ENCODE results near the gene MOSMO.
A peak's percentile ranks its signal among the peaks of the same experiment; 100 is the strongest.
"Not testable (repeated sequence)": the region's sequence is repeated elsewhere in the genome, so short reads cannot be mapped to it uniquely, and the experiment has no call there.

MOSMO gene

DNA sequence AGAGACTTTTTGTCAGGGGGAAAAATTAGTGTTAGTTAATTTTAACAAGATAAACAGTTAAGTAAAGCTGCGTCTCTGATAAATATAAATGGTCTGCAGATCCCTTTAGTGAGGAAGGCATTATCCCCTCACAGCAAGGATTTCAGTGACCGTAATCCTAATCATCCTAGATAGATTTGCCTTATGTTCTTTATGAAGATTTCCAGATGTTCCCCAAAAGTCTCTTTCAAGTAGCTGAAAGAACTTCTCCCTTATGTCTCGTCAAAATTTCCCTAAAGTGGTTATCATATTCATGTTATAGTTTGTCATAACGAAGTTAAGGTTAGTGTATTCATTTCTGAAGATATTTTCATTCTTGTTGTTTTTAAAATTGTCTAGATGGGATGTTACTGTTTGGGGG is 5.6 kb downstream of the MOSMO start:
- in situ Hi-C loops (cut with MboI; ENCODE audit: low pct_unique_long_range_greater_than_20kb, low sequenced_read_pairs, unreplicated experiment), result loop anchor here (25.0 kb wide), 1 partner anchor 274 kb away; the partner anchor contains the start of gene POLR3E
- DNase-seq (ENCODE audit: low spot score), result no peak
- TF ChIP-seq, protein P1, sequence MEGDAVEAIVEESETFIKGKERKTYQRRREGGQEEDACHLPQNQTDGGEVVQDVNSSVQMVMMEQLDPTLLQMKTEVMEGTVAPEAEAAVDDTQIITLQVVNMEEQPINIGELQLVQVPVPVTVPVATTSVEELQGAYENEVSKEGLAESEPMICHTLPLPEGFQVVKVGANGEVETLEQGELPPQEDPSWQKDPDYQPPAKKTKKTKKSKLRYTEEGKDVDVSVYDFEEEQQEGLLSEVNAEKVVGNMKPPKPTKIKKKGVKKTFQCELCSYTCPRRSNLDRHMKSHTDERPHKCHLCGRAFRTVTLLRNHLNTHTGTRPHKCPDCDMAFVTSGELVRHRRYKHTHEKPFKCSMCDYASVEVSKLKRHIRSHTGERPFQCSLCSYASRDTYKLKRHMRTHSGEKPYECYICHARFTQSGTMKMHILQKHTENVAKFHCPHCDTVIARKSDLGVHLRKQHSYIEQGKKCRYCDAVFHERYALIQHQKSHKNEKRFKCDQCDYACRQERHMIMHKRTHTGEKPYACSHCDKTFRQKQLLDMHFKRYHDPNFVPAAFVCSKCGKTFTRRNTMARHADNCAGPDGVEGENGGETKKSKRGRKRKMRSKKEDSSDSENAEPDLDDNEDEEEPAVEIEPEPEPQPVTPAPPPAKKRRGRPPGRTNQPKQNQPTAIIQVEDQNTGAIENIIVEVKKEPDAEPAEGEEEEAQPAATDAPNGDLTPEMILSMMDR (IDR thresholded peaks at IDR 0.05; ENCODE audit: extremely low read depth, insufficient read depth, missing control alignments), result no peak

DNA sequence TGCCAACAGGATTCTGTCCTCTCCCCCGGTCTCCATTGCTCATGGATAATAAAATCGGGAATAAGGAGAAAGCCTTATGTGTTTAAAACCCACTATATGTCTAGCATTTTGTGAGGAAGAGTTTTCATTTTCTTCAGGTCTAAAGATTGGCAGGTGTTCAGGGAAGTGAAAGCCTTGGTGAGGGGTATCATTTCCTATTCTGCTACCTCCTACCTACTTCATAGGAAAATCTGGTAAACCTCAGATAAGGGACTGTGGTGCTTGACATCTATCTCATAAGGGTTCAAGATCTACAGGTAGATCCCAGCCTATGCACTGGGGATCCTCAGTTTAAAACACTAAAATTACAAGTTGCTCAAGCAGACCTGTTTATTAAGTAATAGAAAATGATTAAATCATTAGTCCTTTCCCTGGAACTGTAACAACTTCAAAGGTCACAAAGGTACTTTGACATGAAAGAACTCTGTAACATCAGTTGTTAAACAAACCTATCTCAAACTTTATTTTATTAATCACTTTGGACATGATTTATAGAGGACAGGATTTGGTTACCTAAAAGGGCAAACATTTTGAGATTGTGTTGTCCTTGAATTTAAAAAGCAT is 6.5 kb downstream of the MOSMO start:
- in situ Hi-C loops (cut with MboI; ENCODE audit: low pct_unique_long_range_greater_than_20kb, low sequenced_read_pairs, unreplicated experiment), result loop anchor here (25.0 kb wide), 1 partner anchor 273 kb away; the partner anchor contains the start of gene POLR3E
- DNase-seq (ENCODE audit: low spot score), result no peak
- TF ChIP-seq, protein P1 (IDR thresholded peaks at IDR 0.05; ENCODE audit: extremely low read depth, insufficient read depth, missing control alignments), result no peak

DNA sequence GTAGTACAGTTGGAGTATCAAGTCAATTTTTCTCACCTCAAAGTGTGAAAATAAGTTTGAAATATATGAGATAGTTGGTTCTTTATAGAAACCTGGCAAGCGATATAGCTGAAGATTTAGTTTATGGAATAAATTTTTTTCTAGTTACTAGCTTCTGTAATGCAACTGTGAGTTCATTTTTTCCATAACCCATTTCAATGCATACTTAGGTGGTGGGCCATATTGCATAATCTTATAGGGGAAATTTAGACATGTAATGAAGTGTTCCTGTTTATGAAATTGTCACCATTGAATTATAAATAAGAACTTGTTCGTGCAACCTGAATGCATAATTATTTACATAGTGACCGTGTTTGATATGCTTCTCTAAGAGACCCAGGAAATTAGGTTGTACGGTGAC is 9.0 kb downstream of the MOSMO start:
- TF ChIP-seq, protein P1 (IDR thresholded peaks at IDR 0.05; ENCODE audit: extremely low read depth, insufficient read depth, missing control alignments), result no peak
- in situ Hi-C loops (cut with MboI; ENCODE audit: low pct_unique_long_range_greater_than_20kb, low sequenced_read_pairs, unreplicated experiment), result loop anchor here (25.0 kb wide), 1 partner anchor 270 kb away; the partner anchor contains the start of gene POLR3E
- DNase-seq (ENCODE audit: low spot score), result no peak

DNA sequence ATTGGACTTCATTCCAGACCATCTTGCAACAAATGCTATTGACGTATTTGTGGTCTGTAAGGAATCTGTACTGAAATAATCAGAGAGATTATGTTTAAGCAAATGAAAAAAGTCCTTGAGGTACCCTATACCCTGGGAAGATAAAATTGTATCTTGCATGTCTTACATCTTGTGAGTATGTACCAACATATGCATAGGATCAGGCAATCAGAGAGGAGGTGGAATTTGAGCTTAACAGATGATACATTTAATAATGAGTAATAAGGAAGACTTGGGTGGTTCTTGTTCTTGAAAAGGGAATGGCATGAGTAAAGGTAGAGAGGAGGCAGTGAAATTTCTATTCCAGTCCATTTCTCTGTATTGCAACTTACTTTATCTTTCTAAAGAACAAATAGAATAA is 10.6 kb downstream of the MOSMO start:
- TF ChIP-seq, protein P1 (IDR thresholded peaks at IDR 0.05; ENCODE audit: extremely low read depth, insufficient read depth, missing control alignments), result no peak
- no peak for DNase-seq (ENCODE audit: low spot score)
- in situ Hi-C loops (cut with MboI; ENCODE audit: low pct_unique_long_range_greater_than_20kb, low sequenced_read_pairs, unreplicated experiment), result loop anchor here (25.0 kb wide), 1 partner anchor 269 kb away; the partner anchor contains the start of gene POLR3E

DNA sequence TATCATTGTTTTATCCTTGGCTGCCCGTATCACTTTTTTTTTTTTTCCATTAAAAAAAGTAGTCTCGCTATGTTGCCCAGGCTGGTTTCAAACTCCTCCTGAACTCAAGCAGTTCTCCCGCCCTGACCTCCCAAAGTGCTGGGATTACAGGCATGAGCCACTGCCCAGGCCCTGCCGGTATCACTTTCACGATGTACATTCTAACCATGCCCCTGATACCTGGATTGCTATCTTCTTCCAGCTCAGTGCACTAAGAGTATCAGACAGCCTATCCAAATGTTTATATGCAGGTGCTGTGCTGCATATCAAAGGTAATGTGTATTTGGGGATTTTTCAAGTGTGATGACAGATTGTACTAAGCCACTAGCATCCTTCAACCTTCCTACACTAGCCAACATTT is 14.2 kb downstream of the MOSMO start:
- in situ Hi-C loops (cut with MboI; ENCODE audit: low pct_unique_long_range_greater_than_20kb, low sequenced_read_pairs, unreplicated experiment), result loop anchor here (25.0 kb wide), 1 partner anchor 265 kb away; the partner anchor contains the start of gene POLR3E
- no peak for DNase-seq (ENCODE audit: low spot score)
- TF ChIP-seq, protein P1 (IDR thresholded peaks at IDR 0.05; ENCODE audit: extremely low read depth, insufficient read depth, missing control alignments), result no peak

DNA sequence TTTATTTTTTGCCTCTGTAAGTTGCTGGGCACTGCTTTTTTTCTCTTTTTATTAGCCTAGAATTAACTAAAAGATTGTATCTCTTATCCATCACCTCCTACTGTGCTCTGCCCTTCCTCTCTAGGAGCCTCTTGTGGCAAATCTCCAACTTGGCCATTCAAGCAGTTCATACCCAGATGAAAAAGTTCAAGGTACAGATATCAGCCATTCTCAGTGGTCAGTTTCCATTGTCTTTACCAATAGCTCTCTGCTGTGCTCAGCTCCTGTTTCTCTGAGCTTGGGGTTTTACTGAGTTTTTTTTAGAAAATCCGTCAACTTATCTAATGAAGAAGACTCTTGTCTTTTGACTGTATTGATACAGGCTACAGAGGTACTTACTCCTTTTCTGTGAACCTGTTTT is 15.6 kb downstream of the MOSMO start:
- peak; percentile 56 for DNase-seq (ENCODE audit: low spot score)
- in situ Hi-C loops (cut with MboI; ENCODE audit: low pct_unique_long_range_greater_than_20kb, low sequenced_read_pairs, unreplicated experiment), result loop anchor here (25.0 kb wide), 1 partner anchor 264 kb away; the partner anchor contains the start of gene POLR3E
- TF ChIP-seq, protein P1 (IDR thresholded peaks at IDR 0.05; ENCODE audit: extremely low read depth, insufficient read depth, missing control alignments), result no peak

DNA sequence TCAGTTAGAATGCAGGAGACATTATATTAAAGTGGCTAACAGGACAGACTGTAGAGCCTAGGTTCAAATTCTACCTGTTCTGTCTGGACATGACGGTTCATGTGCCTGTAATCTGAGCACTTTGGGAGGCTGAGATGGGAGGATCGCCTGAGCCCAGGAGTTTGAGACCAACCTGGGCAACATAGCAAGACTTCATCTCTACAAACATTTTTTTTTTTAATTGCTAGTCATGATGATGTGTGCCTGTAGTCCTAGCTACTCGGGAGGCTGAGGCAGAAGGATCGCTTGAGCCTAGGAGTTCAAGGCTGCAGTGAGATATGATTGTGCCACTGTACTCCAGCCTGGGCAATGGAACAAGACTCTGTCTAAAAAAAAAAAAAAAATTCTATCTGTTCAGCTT is 16.9 kb downstream of the MOSMO start:
- DNase-seq (ENCODE audit: low spot score), result not testable (repeated sequence)
- in situ Hi-C loops (cut with MboI; ENCODE audit: low pct_unique_long_range_greater_than_20kb, low sequenced_read_pairs, unreplicated experiment), result loop anchor here (25.0 kb wide), 1 partner anchor 263 kb away; the partner anchor contains the start of gene POLR3E
